WTC11 (cell line): ENCODE data around the gene RNF25. TPM values are rescaled to one million over a fixed set of nuclear protein-coding genes. Genes with fewer than 3 reads are reported as not detected.

Experiments
- ATAC-seq: fragments of 200-7000 bp; cut with Tn5 transposase; 2 replicates; pipeline ENCODE4 v1.10.0; 2021; ENCODE audit warnings: mild to moderate bottlenecking, moderate library complexity
- CTCF ChIA-PET: fragments of 300-600 bp; sonication (Branson Sonifier 250); formaldehyde crosslinking; loops from one replicate; lab custom pipeline; 2021; ENCODE audit warnings: antibody characterized with exemption; lab: Charles Lee
- POLR2A ChIA-PET: fragments of 350-600 bp; sonication (Branson Sonifier 250); formaldehyde crosslinking; loops from one replicate; lab custom pipeline; 2021; ENCODE audit warnings: antibody characterized with exemption; lab: Charles Lee
- DNase-seq: peaks from one replicate; pipeline ENCODE4 v3.0.0; 2021; ENCODE audit warnings: low spot score
- H3K27ac Mint-ChIP-seq: 2 replicates; pipeline ENCODE4 v1.8.0; 2021; ENCODE audit warnings: mixed read lengths
- H3K27me3 Mint-ChIP-seq: 2 replicates; pipeline ENCODE4 v1.8.0; 2021; ENCODE audit warnings: low read depth, mild to moderate bottlenecking, moderate library complexity, mixed read lengths
- H3K36me3 Mint-ChIP-seq: 2 replicates; pipeline ENCODE4 v1.8.0; 2021; ENCODE audit warnings: mixed read lengths
- H3K4me1 Mint-ChIP-seq: 2 replicates; pipeline ENCODE4 v1.8.0; 2022; ENCODE audit warnings: mixed read lengths
- H3K4me3 Mint-ChIP-seq: 2 replicates; pipeline ENCODE4 v1.8.0; 2021; ENCODE audit warnings: mild to moderate bottlenecking, moderate library complexity, mixed read lengths
- H3K9me3 Mint-ChIP-seq: 2 replicates; pipeline ENCODE4 v1.8.0; 2021; ENCODE audit warnings: mixed read lengths
- ELF4 ChIP-seq: sonication (generic); formaldehyde crosslinking; IDR thresholded peaks from 2 replicates; pipeline ENCODE4 v1.8.1; 2022; ENCODE audit warnings: low read depth, mild to moderate bottlenecking, moderate library complexity, missing genetic modification reagents
- ESRRA ChIP-seq: sonication (generic); formaldehyde crosslinking; IDR thresholded peaks from 2 replicates; pipeline ENCODE4 v1.8.1; 2022; ENCODE audit warnings: mild to moderate bottlenecking, missing genetic modification reagents, borderline replicate concordance
- ETV6 ChIP-seq: sonication (generic); formaldehyde crosslinking; IDR thresholded peaks from 2 replicates; pipeline ENCODE4 v1.8.1; 2022; ENCODE audit warnings: mild to moderate bottlenecking, missing genetic modification reagents
- FOXK1 ChIP-seq: sonication (generic); formaldehyde crosslinking; IDR thresholded peaks from 2 replicates; pipeline ENCODE4 v1.8.0; 2022; ENCODE audit warnings: mild to moderate bottlenecking, moderate library complexity, missing genetic modification reagents
- GTF2I ChIP-seq: fragments of 250-450 bp; sonication (Bioruptor Pico); conservative IDR thresholded peaks from 2 replicates; pipeline ENCODE4 v1.4.0; 2021; ENCODE audit warnings: mild to moderate bottlenecking
- IRF2 ChIP-seq: sonication (generic); formaldehyde crosslinking; IDR thresholded peaks from 2 replicates; pipeline ENCODE4 v1.8.0; 2022; ENCODE audit warnings: low read depth, missing genetic modification reagents, borderline replicate concordance
- JUN ChIP-seq: sonication (generic); formaldehyde crosslinking; IDR thresholded peaks from 2 replicates; pipeline ENCODE4 v1.8.0; 2023; ENCODE audit warnings: mild to moderate bottlenecking, missing genetic modification reagents
- NR3C1 ChIP-seq: sonication (generic); formaldehyde crosslinking; conservative IDR thresholded peaks from 2 replicates; pipeline ENCODE4 v1.8.1; 2023; ENCODE audit warnings: low read depth, mild to moderate bottlenecking, missing genetic modification reagents
- SMAD3 ChIP-seq: sonication (generic); formaldehyde crosslinking; IDR thresholded peaks from 2 replicates; pipeline ENCODE4 v1.8.0; 2022; ENCODE audit warnings: missing genetic modification reagents, mild to moderate bottlenecking, borderline replicate concordance
- TCF7 ChIP-seq: sonication (generic); formaldehyde crosslinking; IDR thresholded peaks from 2 replicates; pipeline ENCODE4 v1.8.0; 2022; ENCODE audit warnings: mild to moderate bottlenecking, low read depth, missing genetic modification reagents, moderate library complexity
- ZNF121 ChIP-seq: sonication (generic); formaldehyde crosslinking; IDR thresholded peaks from 2 replicates; pipeline ENCODE4 v1.8.0; 2023; ENCODE audit warnings: missing genetic modification reagents
- ZNF263 ChIP-seq: sonication (generic); formaldehyde crosslinking; IDR thresholded peaks from 2 replicates; pipeline ENCODE4 v1.8.1; 2022; ENCODE audit warnings: low read depth, mild to moderate bottlenecking, moderate library complexity, missing genetic modification reagents
- ZNF416 ChIP-seq: fragments of 250-450 bp; sonication (Bioruptor Pico); IDR thresholded peaks from 2 replicates; pipeline ENCODE4 v1.9.0; 2021; ENCODE audit warnings: mild to moderate bottlenecking, inconsistent platforms
- total RNA-seq: library from RNA; stranded (reverse); gene quantifications from 3 replicates; pipeline ENCODE4 v1.2.3, GENCODE V29; 2021
- TF ChIP-seq, protein P1 (sequence below): fragments of 250-450 bp; sonication (Bioruptor Pico); IDR thresholded peaks from 2 replicates; pipeline ENCODE4 v1.9.0; 2021; ENCODE audit warnings: moderate library complexity, mild to moderate bottlenecking, inconsistent platforms, borderline replicate concordance
- TF ChIP-seq, protein P2 (sequence below): sonication (generic); formaldehyde crosslinking; IDR thresholded peaks from 2 replicates; pipeline ENCODE4 v1.8.0; 2023; ENCODE audit warnings: mild to moderate bottlenecking, missing genetic modification reagents
- TF ChIP-seq, protein P3 (sequence below): fragments of 250-450 bp; sonication (Bioruptor Pico); IDR thresholded peaks from 2 replicates; pipeline ENCODE4 v1.9.0; 2021; ENCODE audit warnings: mild to moderate bottlenecking
- TF ChIP-seq, protein P4 (sequence below): sonication (generic); formaldehyde crosslinking; IDR thresholded peaks from 2 replicates; pipeline ENCODE4 v1.8.1; 2022; ENCODE audit warnings: low read depth, mild to moderate bottlenecking, moderate library complexity, missing genetic modification reagents, borderline replicate concordance
- TF ChIP-seq, protein P5 (sequence below): sonication (generic); formaldehyde crosslinking; IDR thresholded peaks from 2 replicates; pipeline ENCODE4 v1.8.0; 2022; ENCODE audit warnings: mild to moderate bottlenecking, missing genetic modification reagents
- TF ChIP-seq, protein P6 (sequence below): sonication (generic); formaldehyde crosslinking; IDR thresholded peaks from 2 replicates; pipeline ENCODE4 v1.8.0; 2023; ENCODE audit warnings: missing genetic modification reagents, mild to moderate bottlenecking, borderline replicate concordance

Gene RNF25
- total RNA-seq, 1 experiment from 2014 or later: 23.9 TPM

DNA sequence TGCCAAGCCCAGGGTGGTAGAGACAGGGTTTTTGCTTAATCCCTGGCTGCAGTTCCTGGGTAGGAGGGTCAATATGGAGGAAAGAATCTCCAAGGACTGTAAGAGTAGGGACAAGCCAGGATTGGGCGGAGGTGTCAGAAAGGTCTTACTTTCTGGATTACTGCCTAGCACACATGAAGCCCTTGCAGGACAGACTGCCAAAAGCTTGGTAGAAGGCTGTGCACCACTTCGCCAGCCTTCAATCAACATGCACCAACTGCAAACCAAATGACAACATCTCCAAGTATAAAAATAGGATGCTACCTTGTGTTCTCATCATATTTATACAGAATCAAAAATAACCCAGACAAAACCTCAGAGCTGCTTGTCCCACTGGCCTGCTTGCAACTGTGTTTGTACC, 16.1 kb downstream of the RNF25 start (continued):
- TF ChIP-seq, protein P1, sequence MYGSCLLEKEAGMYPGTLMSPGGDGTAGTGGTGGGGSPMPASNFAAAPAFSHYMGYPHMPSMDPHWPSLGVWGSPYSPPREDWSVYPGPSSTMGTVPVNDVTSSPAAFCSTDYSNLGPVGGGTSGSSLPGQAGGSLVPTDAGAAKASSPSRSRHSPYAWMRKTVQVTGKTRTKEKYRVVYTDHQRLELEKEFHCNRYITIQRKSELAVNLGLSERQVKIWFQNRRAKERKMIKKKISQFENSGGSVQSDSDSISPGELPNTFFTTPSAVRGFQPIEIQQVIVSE: no peak
- TF ChIP-seq ZNF416 (no peak), JUN (CRISPR knock-in tag) (no peak)

DNA sequence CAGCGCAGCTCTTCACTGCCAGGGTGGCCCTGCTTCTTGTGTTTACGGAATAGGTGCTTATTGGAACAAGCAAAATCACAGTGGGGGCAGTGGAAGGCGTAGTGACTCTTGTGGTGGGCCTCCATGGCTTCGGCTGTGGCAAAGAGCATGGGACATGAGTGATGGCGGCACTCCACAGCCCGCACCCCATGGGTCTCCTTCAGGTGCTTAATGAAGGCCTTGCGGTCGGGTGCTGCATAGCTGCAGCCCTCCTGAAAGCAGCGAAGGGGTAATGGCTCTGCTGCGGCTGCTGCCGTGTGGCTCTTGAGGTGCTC, 23.1 kb downstream of the RNF25 start:
- H3K27me3 Mint-ChIP-seq: no peaks in the 10 kb centered on the region
- TF ChIP-seq, protein P2, sequence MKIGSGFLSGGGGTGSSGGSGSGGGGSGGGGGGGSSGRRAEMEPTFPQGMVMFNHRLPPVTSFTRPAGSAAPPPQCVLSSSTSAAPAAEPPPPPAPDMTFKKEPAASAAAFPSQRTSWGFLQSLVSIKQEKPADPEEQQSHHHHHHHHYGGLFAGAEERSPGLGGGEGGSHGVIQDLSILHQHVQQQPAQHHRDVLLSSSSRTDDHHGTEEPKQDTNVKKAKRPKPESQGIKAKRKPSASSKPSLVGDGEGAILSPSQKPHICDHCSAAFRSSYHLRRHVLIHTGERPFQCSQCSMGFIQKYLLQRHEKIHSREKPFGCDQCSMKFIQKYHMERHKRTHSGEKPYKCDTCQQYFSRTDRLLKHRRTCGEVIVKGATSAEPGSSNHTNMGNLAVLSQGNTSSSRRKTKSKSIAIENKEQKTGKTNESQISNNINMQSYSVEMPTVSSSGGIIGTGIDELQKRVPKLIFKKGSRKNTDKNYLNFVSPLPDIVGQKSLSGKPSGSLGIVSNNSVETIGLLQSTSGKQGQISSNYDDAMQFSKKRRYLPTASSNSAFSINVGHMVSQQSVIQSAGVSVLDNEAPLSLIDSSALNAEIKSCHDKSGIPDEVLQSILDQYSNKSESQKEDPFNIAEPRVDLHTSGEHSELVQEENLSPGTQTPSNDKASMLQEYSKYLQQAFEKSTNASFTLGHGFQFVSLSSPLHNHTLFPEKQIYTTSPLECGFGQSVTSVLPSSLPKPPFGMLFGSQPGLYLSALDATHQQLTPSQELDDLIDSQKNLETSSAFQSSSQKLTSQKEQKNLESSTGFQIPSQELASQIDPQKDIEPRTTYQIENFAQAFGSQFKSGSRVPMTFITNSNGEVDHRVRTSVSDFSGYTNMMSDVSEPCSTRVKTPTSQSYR (CRISPR knock-in tag): no peak
- no peak for TF ChIP-seq IRF2 (CRISPR knock-in tag)
- TF ChIP-seq, protein P3, sequence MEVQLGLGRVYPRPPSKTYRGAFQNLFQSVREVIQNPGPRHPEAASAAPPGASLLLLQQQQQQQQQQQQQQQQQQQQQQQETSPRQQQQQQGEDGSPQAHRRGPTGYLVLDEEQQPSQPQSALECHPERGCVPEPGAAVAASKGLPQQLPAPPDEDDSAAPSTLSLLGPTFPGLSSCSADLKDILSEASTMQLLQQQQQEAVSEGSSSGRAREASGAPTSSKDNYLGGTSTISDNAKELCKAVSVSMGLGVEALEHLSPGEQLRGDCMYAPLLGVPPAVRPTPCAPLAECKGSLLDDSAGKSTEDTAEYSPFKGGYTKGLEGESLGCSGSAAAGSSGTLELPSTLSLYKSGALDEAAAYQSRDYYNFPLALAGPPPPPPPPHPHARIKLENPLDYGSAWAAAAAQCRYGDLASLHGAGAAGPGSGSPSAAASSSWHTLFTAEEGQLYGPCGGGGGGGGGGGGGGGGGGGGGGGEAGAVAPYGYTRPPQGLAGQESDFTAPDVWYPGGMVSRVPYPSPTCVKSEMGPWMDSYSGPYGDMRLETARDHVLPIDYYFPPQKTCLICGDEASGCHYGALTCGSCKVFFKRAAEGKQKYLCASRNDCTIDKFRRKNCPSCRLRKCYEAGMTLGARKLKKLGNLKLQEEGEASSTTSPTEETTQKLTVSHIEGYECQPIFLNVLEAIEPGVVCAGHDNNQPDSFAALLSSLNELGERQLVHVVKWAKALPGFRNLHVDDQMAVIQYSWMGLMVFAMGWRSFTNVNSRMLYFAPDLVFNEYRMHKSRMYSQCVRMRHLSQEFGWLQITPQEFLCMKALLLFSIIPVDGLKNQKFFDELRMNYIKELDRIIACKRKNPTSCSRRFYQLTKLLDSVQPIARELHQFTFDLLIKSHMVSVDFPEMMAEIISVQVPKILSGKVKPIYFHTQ (CRISPR knock-in tag): no peak
- no peak for TF ChIP-seq ZNF121 (CRISPR knock-in tag)
- no peak for TF ChIP-seq GTF2I
- no peak for TF ChIP-seq NR3C1 (CRISPR knock-in tag)
- TF ChIP-seq ESRRA: no peak
- TF ChIP-seq, protein P4, sequence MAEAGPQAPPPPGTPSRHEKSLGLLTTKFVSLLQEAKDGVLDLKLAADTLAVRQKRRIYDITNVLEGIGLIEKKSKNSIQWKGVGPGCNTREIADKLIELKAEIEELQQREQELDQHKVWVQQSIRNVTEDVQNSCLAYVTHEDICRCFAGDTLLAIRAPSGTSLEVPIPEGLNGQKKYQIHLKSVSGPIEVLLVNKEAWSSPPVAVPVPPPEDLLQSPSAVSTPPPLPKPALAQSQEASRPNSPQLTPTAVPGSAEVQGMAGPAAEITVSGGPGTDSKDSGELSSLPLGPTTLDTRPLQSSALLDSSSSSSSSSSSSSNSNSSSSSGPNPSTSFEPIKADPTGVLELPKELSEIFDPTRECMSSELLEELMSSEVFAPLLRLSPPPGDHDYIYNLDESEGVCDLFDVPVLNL: no peak
- TF ChIP-seq SMAD3: no peak
- no peak for TF ChIP-seq TCF7 (CRISPR knock-in tag)
- TF ChIP-seq, protein P1: no peak
- TF ChIP-seq, protein P5, sequence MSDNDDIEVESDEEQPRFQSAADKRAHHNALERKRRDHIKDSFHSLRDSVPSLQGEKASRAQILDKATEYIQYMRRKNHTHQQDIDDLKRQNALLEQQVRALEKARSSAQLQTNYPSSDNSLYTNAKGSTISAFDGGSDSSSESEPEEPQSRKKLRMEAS: no peak
- no peak for TF ChIP-seq ZNF263 (CRISPR knock-in tag)
- no peak for TF ChIP-seq ETV6 (CRISPR knock-in tag)
- no peak for TF ChIP-seq ELF4 (CRISPR knock-in tag)
- TF ChIP-seq, protein P6, sequence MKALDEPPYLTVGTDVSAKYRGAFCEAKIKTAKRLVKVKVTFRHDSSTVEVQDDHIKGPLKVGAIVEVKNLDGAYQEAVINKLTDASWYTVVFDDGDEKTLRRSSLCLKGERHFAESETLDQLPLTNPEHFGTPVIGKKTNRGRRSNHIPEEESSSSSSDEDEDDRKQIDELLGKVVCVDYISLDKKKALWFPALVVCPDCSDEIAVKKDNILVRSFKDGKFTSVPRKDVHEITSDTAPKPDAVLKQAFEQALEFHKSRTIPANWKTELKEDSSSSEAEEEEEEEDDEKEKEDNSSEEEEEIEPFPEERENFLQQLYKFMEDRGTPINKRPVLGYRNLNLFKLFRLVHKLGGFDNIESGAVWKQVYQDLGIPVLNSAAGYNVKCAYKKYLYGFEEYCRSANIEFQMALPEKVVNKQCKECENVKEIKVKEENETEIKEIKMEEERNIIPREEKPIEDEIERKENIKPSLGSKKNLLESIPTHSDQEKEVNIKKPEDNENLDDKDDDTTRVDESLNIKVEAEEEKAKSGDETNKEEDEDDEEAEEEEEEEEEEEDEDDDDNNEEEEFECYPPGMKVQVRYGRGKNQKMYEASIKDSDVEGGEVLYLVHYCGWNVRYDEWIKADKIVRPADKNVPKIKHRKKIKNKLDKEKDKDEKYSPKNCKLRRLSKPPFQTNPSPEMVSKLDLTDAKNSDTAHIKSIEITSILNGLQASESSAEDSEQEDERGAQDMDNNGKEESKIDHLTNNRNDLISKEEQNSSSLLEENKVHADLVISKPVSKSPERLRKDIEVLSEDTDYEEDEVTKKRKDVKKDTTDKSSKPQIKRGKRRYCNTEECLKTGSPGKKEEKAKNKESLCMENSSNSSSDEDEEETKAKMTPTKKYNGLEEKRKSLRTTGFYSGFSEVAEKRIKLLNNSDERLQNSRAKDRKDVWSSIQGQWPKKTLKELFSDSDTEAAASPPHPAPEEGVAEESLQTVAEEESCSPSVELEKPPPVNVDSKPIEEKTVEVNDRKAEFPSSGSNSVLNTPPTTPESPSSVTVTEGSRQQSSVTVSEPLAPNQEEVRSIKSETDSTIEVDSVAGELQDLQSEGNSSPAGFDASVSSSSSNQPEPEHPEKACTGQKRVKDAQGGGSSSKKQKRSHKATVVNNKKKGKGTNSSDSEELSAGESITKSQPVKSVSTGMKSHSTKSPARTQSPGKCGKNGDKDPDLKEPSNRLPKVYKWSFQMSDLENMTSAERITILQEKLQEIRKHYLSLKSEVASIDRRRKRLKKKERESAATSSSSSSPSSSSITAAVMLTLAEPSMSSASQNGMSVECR (CRISPR knock-in tag): no peak
- no peak for TF ChIP-seq FOXK1 (CRISPR knock-in tag)
- ChIA-PET POLR2A (no interaction called here), CTCF (interaction anchor here (1.3 to 1.4 kb wide), 2 partner anchors 10 to 41 kb away, joined by 4 to 12 read pairs; partner anchors contain the start of genes BCS1L, PLCD4 and ZNF142)
- ATAC-seq: peak; percentile 11; the same call in 1 of the 2 replicates
- no peak overlapping the region for H3K27ac Mint-ChIP-seq
- H3K36me3 Mint-ChIP-seq: peaks cover 62% of the 10 kb centered on the region
- H3K4me1 Mint-ChIP-seq: no peaks in the 10 kb centered on the region
- H3K9me3 Mint-ChIP-seq: no peaks in the 10 kb centered on the region
- no peak overlapping the region for H3K4me3 Mint-ChIP-seq
- DNase-seq: no peak
